Measurements from ENCODE around the gene WIPF3. TPM values are rescaled to one million over a fixed set of nuclear protein-coding genes. Genes with fewer than 3 reads are reported as not detected.

The WIPF3 gene
- polyA plus RNA-seq, 5 donors = 0.90 to 1.9 (median 1.3) TPM

DNA sequence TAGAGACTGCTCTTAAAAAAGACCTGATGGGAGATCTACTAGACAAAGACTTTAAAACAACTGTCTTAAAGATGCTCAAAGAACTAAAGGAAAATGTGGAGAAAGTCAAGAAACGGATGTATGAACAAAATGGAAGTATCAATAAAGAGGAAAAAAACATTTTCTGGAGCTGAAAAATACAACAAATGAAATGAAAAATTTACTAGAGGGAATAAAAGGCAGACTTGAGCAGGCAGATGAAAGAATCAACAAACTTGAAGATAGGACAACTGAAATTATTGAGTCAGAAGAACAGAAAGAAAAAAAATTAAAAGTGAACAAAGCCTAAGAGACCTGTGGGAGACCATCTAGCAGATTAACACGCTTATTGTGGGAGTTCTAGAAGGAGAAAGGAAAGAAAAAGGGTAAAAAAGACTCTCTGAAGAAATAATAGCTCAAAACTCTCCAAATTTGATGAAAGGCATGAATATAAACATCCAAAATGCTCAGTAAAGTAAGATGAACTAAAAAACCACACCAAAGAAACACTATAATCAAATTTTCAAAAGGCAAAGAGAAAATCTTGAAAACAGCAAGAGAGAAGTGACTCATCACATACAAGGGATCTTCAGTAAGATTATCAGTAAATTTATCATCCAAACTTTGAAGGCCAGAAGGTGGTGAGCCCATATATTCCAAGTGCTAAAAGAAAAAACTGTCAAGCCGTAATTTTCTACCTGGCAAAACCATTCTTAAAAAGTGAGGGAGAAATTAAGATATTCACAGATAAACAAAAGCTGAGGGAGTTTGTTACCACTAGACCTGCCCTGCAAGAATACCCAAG lies 100.1 kb downstream of the WIPF3 start:
- DNase-seq = no peak

DNA sequence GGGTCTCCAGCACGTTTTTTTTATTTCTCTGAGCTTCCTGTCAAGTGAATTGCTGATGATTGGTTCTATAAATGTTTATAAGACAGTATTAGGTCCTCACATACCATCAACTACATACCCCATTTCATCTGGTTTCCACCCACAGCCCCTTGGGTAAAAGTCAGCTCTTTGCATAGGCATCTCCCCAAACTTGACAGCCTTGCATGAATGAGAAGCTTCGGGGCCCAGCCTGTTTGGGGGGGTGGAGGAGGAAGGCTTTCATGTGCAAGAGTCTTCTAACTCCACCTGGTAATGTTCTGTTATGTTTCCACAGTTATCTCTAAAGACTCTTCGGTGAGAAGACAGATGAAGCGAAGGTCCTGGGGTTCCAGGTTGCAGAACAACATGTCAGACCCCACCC lies 107.9 kb downstream of the WIPF3 start:
- DNase-seq = no peak

DNA sequence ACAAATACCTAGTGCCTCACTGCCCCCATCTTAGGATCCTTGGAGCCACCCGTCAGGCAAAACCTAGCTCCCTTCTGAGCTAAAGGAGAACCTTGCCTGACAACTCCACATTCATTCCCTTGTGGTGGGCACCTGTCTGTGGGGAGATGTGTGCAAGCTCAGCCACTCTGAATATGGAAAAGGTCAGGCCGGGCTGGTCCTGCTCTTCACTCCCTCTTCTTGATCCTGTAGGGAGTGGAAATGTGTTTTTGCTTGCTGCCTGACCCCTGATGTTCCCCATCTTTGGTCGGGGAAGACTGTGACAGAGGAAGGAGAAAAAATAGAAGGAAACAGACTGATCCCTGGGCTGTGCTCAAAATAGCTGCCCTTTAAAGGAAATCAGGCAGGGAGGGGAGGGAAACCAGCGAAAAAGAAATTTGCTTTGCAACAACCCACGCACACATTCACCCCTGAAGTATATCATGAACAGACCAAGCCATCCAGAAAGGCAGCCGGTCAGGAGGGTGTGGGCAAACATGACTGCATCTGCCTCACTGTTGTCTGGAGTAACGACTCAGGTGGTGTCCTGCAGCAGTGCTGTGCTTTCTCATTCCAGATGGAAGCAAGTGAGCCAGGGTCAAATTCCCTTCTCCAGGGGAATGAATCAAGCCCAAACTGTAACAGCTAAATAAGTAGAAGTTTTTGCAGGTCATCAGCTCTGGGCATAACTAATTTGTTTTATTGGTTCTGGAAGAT lies 109.3 kb downstream of the WIPF3 start:
- DNase-seq = no peak

DNA sequence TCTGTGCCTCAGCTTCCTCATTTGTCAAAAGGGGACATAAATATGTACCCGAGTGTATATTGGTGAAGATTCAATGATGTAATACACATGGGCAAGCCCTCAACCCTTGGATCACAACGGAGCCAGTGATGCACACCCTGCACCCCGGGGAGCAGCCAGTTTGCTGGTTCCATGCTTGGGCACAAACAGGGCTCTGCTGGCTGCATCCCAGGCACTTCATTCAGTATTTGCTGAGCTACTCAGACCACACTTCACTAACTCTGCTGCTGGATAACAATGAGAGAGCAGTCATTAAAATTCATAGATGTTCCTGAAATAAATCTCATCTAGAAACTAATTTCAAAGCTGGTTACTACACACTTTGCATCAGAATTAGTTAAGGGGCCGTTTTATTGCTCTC lies 111.3 kb downstream of the WIPF3 start:
- no peak for DNase-seq

DNA sequence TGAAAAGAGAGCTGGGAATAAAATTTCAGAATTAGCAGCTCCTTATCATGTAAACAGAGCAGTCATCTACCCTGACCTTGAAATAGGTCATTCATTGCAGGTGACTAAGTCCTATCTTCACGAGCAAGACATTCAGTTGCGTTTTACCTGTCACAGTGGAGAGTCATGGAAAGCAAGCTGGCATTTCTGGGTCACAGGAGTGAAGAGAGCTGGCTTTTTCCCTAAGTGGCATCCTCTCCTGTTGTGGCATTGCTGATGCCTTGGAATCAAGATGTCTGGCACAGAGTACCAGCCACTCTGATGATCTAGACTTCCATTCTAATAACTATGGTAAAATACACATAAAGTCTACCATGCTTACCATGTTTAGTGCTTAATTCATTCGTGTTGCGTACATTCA lies 112.5 kb downstream of the WIPF3 start:
- DNase-seq = no peak

DNA sequence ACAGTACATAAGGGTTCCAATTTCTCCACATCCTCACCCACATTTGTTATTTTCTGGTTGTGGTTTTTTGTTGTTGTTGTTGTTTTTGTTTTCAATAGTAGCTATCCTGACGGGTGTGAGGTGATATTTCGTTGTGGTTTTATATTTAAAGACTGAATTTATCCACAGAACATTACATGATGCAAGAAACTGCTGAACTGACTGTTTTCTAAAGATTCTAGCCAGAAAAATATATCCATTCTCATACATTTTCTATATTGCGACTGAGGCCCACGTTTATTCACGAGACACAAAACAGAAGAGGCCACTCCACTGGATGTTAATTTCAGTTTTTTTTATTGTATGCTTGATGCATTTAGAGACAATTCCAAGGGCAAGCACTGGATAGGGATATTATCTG lies 113.5 kb downstream of the WIPF3 start:
- no peak for DNase-seq

DNA sequence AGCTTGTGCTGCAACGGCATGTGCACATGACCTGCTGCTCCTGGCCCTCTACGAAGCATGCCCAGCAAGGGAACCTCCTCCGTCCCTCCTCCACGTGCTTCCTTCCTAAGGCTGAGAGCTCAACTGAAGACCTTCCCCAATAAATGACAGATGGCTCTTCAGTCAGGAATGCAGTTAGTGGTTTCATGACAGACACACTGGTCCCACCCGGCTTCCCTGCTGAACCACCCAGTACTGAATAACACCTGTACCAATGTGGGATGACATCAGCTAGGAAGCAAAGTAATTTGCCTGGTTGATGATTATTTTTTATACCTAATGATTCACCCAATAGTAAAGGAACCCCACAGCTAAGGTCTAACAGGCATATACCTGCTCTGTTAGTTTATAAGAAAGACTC lies 114.2 kb downstream of the WIPF3 start:
- no peak for DNase-seq

DNA sequence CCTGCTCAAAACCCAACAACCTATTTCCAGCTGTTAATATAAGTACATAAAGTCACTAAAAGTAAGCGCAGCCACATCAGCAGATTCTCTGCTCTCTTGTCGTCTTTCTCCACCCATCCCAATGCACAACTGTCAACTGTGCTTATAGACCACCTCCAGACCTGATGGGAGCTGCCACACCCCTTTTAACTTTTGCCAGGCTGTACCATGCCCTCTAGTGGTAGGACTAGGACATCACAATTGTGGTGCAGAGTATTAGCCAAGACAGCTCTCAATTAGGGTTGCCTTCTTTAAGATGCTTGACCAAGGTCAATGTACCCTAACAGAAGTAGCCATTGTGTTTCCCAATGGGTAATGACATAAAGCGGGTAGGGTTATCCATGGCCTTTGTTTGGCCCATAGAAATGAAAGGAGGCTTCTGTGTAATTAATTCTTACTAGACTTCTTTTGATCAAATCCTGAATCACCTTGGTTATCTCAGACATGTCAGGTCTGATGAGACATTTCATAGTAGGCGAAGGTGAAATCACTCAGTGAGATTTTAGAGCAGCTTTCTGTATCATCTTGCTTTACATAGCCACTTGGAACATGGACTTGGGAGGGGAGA lies 115.2 kb downstream of the WIPF3 start:
- peak; percentile 8 to 43 for DNase-seq

DNA sequence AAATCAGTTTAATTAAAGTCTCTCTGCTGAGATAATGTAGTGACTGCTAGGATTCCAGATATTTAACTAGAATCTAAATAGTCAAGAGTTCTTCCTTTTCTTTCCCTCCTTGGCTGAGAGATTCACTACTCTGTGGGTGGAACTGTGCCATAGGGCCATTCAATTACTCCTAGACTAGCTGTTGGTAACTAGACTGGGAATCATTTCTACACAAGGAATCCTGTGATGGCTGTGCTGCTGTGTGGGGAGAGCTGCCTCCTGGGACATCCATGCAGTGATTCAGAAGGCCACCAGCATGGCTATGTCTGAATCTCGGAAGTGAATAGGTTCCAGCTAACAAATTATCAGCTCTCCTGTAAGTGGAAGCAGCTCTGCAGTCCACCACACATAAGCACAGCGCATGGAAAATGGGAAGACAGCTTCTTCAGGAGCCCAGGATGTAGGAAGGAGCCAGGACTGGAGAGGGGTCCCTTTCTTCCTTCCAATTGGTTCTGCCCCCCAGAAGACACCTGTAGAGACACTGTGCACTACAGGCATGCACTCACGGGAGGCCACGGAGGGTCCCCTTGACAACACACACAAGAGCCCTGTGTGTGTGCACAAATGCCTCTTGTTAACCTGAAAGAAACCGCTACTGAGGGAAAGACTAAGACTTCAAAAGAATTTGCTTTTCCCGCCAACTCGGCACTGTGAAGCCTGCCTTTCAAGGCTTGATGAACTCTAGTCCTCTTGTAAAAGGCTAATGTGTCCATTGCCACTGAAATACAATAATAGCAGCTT lies 116.8 kb downstream of the WIPF3 start:
- DNase-seq = no peak

DNA sequence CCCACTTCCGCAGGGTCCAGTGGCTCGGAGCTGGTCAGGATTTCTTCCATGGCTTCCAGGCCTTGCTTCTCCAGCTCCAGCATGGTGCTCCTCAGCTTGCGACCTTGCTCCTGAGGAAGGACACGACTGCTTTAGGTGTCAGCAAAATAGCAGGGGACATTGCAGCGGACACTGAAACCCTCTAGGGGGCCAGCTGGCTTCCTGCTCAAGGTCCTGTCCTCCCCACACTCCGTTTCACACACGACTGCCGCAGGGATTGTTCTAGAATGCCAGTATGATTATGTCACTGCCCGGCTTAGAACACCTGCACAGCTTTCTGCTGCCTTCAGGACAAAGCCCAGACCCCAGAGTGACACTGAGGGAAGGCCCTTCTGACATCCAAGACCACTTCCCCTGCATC lies 117.7 kb downstream of the WIPF3 start:
- no peak for DNase-seq

DNA sequence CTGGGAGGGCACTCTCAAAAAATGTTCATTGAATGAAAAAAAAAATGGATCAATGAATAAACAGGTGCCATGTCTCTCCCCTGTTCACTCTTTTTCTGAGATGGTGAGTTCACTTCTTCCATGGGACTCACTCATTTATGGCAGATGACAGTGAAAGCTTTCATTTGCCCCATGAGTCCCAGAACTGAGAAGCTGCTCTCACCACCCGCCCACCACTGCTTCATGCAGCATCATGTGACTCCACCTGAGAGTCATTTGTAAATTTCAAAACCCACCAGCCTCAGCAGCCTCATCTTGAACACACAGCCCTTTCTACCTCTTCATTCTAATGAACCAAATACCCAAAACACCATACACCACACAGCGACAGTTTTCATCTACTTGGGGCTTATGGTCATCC lies 118.4 kb downstream of the WIPF3 start:
- no peak for DNase-seq

DNA sequence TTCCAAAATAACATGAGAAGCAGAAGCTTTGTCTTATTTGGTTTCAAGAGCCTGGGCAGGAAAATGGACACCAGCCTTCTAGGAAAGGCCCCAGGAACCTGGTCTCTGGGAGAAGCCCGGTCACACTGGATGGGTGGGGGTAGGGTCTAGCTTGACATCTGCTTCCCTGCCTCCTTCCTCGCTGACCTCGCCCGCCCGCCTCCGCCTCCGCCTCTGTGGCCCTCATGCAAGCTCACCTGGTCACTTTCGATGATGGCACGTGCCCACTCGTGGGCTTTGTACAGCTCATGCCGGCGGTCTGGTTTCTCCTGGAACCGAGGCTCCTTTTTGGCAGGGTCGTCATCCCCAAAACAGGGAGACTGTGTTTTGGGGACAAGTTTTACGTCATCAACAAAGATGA lies 119.9 kb downstream of the WIPF3 start:
- no peak for DNase-seq

DNA sequence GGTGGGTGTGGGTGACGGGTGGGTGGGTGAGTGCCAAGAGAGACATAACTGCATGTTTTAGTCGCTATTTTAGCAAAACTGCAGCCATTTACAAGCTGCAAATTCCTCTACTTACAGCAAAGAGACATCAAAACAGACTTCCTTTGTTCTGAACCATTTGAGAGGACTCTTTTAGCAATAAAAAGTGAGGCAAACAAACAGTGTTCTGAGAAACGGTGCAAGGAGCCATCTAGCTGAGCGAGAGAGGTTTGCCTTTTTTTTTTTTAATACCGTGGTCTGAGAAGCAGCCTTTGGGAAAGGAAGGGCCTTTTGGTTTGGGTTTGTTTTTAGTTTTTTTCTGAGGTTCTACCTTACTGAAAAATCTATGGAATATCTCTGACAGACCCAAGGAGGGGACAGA lies 120.4 kb downstream of the WIPF3 start:
- DNase-seq = no peak

DNA sequence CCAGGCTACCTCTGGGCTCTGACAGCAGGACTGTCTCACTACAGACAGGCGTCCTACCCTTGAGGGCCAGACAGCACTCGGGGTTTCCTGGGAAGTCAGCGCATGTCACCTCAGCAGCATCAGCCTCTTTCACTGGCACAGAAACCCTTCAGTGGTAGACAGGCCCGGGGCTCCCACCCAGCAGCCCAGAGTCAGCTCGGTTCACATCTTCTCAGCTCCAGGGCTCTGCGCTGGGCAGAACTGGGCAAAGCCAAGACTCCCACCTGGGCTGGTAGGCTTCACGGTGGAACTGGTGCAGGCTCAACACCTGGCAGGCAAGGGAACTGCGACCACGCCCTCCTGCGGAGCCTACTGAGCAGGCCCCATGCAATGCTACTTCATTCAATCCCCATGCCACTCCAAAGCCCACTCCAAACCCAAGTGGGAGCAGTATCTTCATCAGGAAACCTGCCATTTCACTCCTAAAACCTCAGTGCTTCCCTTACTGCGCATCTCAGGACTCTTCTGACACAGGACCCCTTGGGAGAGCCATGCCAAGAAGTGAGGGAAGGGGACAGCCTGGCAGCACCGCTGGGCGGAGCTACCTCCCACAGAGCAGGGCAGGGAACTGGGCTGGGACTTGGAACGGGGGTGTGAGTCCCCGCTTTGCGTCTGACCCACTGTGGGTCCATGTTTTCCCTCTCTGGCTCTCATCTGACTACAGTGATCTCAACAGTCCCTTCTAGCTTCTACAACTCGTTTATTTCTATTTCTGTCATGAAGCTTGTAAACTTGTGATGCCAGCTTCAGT lies 122.9 kb downstream of the WIPF3 start:
- no peak for DNase-seq

DNA sequence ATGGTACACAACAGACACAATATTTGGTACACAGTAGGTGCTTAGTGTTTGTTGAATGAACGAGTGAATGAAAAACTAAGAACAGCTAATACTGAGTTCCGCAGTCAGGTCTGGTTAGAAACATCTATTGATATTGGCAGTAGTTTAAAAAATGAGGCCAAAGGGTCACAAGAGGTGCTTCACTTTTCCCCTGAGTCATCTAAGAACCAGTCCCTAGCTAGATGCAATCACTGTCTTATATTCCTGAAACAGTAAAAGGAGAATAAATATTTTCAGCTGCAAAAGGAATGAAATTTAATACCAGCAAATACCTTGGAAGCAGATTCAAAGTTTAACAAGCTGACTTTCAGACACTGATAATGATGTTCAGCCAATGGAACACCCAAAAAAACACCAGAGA lies 128.8 kb downstream of the WIPF3 start:
- no peak for DNase-seq

DNA sequence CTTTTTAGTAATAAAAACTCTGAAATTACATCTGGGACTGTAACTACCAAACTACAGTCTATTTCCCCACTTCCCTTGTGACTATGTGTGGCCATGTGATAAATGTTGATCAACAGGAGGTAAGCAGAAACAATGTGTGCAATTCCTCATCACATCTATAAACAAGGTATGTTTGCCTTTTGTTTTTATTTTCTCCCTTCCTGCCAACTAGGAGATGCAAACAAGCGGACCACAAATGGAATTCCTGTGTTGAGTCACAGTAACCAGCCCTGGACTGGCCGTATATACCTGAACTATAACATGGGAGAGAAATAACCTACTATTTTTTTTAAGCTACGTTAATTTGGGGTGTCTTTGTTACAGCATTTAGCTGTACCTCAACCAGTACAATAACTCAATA lies 130.8 kb downstream of the WIPF3 start:
- DNase-seq = no peak

DNA sequence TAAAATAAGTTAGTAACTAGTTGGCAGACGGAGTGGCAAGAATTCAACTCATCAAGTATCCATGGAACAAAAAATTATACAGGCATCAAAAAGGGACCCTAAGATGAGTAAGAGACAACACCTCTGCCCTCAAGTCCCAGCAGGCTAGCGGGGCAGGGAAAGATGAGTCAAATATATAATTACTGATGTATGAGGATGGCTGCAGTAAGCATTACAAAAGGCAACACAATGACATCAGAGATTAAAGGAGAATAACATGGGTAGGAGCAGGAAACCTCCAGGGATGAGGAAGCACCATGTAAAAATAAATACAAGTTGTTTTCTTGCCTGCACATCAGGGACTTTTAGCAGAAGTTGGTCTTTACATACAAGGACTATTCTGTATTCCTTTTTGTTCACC lies 133.9 kb downstream of the WIPF3 start:
- no peak for DNase-seq

DNA sequence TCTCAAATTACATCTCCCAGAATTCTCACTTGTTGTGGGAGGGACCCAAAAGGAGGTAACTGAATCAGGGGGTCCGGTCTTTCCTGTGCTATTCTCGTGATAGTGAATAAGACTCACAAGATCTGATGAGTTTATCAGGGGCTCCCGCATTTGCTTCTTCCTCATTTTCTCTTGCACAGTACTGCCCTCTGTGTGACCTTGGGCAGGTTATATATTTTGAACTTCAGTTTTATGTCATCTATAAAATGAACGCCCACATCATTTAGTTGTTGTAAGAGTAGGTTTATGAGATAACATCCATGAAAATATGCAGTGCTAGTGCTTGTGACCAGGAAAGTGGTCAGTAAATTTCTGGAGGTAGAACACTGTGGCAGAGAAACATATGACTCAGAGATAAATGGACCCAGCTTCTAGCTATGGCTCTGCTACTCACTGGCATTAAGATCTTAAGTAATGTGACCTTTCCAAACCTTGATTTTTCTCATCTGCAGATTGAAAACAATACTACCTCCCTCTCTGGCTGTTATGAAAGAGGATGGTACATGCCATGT lies 139.0 kb downstream of the WIPF3 start:
- no peak for DNase-seq

DNA sequence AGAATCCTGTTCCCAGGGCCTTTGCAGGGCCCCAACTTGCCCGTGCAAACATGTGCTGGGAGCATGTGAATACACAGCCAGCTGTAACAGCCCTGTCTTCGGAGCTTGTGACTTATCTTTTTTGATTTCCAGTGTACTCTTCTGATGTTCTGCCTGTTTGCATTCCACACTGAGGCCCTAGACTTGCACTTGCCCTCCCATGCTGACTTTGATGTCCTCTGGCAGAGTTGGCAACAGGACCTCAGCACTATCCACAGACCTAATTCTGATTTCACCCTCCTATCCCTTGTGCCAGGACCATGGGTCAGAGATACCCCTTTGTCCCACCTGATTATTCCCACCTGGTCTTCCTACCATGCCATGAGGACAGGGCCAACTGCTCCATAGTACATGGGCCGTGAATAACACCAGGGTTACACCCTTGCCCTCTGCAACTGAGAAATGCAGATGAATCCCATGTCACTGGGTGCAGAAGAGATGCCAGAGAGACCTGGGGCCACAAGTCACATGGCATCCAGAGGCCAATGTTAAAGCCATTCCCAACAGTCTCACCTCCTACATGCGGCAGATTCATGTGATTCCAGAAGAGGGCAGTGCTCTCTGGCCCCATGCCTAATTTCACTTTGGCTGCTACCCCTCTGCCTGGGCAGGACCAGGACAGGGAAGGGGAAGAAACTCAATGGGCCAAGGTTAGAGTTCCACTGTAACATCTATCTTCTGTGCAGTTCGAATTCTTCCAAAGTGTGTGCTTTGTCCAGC lies 140.3 kb downstream of the WIPF3 start:
- DNase-seq = no peak

DNA sequence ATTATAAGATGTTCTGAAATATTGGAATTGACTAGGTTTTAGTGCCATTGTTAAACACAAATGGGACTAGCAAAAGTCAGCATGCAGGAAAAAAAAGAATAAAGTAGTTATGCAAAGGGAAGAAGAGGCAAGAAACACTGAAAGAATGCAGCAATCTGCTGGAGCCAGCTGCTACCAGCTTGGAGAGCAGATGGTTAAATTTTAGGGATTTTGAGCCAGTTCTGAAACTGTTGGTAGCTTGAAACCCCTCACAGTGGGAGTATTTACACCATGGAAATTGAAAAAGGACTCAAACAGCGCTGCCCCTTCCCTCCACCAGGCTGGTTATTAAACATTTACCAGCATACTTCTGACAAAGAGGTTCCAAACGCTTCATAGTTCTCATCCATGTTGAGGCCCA lies 142.3 kb downstream of the WIPF3 start:
- DNase-seq = no peak
